HG03025 (cell line): ENCODE data around the gene NR1H2.
A peak's percentile ranks its signal among the peaks of the same experiment; 100 is the strongest.
"Not testable (repeated sequence)": the region's sequence is repeated elsewhere in the genome, so short reads cannot be mapped to it uniquely, and the experiment has no call there.

ENCODE experiments used
- ATAC-seq: cut with Tn5 transposase; IDR thresholded peaks from one replicate; pipeline ENCODE4 v1.9.1; 2021; ENCODE audit warnings: mild to moderate bottlenecking, moderate library complexity; ENCODE audit not compliant: unreplicated experiment, low FRiP score

The NR1H2 gene

GRCh38 chr19:50344661-50345318, 31.5 kb upstream of the NR1H2 start:
- ATAC-seq: peak; percentile 44

DNA sequence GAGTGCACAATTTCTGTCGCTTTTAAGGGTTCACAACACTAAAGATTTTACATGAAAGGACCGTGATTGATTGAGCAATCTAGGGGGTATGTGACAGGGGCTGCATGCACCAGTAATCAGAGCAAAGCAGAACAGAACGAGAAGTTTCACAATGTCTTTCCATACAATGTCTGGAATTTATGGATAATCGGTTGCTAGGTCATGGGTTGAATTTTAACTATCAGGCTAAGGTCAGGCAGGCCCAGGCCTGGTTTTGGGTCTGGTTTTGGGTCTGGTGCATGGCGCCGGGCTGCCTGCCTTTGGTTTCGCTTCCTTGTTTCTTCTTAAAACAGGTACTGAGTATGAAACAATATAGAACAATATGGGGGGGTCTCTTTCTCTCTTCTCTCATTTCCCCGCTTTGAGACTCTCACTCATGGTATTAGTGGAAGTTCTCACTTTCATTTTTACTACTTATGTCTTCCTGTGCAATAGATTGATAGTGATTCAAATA, 29.1 kb upstream of the NR1H2 start:
- not testable (repeated sequence) for ATAC-seq

- ATAC-seq: no peak
These were observed 26.8 kb upstream of the NR1H2 start for GRCh38 chr19:50349277-50350057.

- no peak for ATAC-seq
These were observed 24.0 kb upstream of the NR1H2 start for GRCh38 chr19:50352242-50352641.

GRCh38 chr19:50353487-50353880, 22.8 kb upstream of the NR1H2 start:
- not testable (repeated sequence) for ATAC-seq

GRCh38 chr19:50356691-50357177, 19.5 kb upstream of the NR1H2 start:
- no peak for ATAC-seq

GRCh38 chr19:50357178-50358100, 18.8 kb upstream of the NR1H2 start:
- peak; percentile 47 for ATAC-seq

DNA sequence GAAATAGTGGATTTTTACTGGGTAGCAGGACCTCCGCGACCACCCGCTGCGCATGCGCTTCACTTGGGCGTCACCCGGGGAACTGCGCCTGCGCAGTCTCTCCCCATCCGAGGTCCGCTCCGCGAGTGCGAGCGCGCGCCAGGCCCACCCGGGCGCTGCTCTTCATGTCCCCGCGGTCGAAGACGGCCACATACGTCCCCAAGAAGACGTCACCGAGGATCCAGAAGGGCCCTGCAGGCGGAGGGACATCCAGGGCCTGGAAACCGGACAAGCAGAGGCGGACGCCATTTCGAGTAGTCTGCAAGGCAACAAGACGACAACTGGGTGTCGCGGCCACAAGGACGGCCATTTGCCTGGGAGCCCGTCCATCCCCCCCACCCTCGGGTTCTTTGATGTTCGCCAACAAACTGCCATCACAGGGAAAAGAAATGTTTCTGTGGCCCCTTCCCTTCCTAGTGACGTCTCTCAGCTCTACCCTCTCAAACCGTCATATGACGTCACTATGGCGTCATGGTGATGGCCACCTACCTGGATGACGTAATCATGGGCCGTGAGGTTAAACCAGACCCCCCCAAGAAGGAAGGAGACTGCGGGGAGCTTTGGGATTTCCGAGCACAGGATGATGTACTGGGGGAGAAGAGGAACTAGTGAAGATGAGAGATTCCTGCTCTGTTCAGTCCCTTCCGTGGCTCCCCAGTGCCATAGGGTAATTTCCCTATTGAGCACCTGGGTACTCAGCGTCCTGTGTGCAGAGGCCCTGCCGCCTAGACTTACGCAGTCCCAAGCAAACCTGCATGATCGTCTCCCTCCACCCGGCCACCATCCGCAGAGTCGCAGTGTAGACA, 17.6 kb upstream of the NR1H2 start:
- ATAC-seq: no peak

- ATAC-seq: no peak
These were observed 16.9 kb upstream of the NR1H2 start for GRCh38 chr19:50359328-50359818.

DNA sequence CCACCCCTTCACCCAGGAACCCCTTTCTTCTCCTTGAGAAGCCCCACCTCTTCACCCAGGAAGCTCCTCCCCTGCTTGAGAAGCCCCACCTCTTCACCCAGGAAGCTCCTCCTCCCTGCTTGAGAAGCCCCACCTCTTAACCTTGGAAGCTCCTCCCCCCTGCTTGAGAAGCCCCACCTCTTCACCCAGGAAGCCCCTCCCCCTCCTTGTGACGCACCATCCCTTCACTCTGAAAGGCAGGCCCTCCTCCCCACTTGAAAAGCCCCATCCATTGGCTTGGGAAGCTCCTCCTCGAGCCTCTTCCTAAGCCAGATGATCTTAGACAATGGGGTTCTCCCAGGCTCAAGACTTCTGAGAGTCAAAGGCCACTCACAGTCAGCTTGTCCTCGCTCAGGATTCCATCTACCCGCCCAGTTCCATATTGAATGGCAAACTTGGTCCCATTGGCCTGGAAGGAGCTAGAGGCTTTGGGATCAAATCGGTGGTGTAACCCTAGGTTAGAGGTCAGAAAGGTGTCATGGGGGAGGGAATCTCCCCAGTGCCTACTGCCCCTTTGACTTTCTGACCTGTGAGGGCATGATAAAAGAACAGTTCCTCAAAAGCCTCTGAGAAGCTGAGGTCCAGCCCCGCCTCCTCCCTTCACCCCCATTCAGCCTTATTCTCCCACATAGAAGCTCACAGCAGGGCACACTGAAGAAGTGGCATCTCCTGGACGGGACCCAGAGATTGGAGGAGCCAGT, 14.8 kb upstream of the NR1H2 start:
- ATAC-seq: no peak

- ATAC-seq: no peak
These were observed 14.2 kb upstream of the NR1H2 start for GRCh38 chr19:50362030-50362412.

DNA sequence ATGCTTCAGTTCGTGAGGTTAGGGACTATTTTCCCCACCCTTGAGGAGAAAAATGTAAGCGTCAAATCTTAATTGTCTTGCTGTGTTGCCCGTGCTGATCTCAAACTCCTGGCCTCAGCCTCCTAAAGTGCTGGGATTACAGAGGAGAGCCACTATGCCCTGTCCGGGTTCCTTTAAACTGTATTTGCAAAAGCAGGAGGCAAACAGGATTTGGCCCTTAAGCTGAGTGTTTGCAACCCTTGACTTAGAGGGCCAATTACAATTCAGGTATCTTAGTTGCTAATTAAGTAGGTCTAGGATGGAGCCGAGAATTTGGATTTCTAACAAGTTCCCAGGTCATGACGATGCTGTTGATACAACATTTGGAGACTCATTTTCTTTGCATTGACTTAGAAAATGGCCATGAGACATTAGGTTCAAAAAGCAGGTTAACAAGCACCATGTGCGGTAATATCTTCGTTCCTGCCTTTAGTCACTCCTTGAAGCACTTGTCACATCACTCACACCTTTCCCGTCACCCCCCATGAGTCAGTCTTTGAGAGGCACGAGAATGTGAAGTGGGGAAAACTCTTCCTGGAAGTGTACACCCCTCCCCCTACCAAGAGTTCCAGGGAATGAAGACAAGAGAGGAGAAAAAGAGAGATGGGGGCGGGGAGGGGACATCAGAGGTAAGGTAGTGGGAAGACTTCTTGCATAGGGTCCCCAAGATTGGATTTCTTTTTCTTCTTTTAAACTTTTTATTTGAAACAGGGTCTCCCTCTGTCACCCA, 13.4 kb upstream of the NR1H2 start:
- ATAC-seq: no peak

DNA sequence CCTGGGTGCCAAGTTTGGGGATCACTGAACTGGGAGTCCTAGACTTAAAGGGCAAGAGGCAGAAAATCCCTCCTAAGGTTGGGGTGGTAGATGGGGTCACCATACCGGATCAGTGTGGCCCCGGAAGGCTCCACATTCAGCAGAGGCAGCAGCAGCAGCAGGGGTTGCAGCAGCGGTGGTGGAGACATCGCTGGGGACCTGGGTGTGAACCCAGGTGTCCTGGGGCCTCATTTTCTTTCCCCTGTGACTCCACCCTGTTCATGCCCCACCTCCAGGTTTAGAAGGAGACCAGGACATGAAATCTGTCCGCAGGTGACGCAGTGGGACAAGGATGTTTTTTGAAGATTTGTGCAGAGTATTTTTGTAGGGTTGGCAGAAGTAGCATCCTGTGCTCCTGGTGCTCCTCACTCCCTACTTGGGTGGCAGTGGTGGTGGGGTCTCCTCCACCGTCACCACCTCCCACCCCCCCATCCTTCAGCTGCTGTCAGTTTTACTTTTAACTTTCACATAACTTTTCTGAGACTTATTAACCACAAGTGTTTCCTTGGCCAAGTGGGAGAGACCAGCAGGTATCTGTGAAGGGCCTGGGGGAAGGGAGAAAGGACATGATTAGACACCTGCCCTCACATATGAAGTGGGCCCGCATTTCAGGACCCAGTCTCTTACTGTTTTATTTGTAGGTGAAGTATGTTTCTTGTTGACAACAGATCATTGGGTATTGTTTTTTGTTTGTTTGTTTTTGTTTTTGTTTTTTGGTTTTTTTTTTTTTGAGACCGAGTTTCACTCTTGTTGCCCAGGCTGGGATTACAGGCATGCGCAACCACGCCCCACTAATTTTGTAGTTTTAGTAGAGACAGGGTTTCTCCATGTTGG, 10.6 kb upstream of the NR1H2 start, which contains the start of gene NAPSA:
NAPSA (minus strand) TSS at position 206 of the 873 bp plus-strand sequence; CDS start at position 188, 18 bp downstream.
- ATAC-seq: no peak

DNA sequence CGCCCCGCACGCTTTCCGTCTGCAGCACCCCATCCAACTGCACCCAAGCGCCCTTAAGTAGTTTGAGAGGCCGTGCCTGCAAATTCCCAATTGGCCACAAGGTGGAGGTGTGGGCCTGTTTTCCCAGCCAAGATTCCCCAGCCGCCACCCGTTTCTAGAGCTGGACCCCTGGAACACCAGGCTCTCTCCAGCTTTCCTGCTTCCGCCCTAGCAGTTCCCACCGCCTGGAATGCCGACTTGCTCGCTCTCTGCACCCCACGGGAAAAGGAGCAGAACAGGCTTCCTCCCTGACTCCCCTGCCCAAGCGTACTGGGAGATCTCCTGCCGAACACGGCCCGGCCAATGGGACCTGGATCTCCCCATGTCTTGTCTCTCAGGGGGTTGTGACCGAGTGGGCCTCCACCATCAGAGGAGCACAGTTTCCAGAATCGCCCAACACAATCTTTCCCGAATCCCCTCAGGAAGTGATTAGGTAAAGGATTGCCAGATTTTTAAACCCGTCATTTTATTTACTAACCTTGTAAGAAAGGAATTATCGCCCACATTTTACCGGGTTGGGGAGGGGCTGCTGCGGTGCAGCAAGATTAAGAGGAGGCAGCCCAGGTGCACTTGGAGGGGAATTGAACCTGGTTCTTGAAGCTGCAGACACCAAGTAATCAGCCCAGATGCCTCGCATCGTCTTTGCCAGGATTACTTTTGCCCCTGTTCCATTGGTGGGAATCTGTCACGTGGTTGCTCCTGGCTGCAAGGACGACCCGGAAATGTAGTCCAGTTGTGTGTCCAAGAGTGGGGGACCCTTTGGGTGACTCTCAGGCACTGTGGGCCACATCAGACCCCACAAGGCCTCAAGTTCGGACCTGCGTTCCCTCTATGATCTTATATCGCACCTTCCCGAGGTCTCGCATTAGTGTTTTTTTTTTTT, 7.3 kb upstream of the NR1H2 start:
- no peak for ATAC-seq

- ATAC-seq: no peak
These were observed 4.3 kb upstream of the NR1H2 start for GRCh38 chr19:50371914-50372475.

DNA sequence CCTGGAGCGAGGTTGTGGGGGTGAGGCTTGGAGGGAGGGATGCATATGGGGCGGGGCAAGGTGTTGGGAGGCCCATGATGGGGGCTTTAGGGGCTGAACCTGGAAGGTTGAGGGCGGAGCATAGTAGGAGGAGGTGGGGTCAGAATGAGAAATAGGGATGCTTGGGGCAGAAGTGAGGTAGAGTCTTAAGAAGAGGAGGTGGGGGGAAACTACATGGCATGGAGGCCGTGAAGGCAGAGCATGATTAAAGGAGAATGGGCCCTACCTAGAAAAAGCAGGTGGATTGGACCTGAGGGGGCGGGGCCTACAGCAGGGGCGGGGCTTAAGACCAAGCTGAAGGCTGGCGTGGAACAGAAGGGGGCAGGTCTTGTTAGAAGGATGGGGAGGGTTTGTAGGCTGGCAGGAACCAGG, 799 bp downstream of the NR1H2 start:
- no peak for ATAC-seq
